Endothelial cell of umbilical vein (primary cell): ENCODE data around the gene KRT82. TPM values are rescaled to one million over a fixed set of nuclear protein-coding genes. Genes with fewer than 3 reads are reported as not detected.

Experiments
- BruUV-seq: library from RNA; stranded (reverse); fragments of 400-500 nt; replicated peaks from 2 replicates; lab custom pipeline; 2021; lab: Mats Ljungman, UMichigan
- CTCF ChIA-PET: fragments of 300-600, 350-600 bp; sonication (Branson Sonifier 250); formaldehyde crosslinking; loops from one replicate; lab custom pipeline; 2021; ENCODE audit warnings: antibody characterized with exemption, inconsistent platforms; lab: Charles Lee
- POLR2A ChIA-PET: fragments of 300-600, 350-600 bp; sonication (Branson Sonifier 250); formaldehyde crosslinking; loops from one replicate; lab custom pipeline; 2021; ENCODE audit warnings: antibody characterized with exemption, inconsistent platforms; lab: Charles Lee
- DNase-seq: peaks from one replicate; pipeline ENCODE4 v3.0.0-alpha.2; 2011; ENCODE audit warnings: low read depth, low spot score
- FAIRE-seq: peaks from 2 replicates; lab custom pipeline; 2011; peaks lifted over from hg19 to GRCh38; lab: Jason Lieb, UNC
- H2AFZ ChIP-seq: 2 replicates; pipeline ENCODE4 v1.6.0; 2012; ENCODE audit warnings: low read depth, low read length, control low read depth, inconsistent platforms
- H3K27ac ChIP-seq: 2 replicates; pipeline ENCODE4 v1.5.1; 2011; ENCODE audit warnings: low read depth, mild to moderate bottlenecking, control low read depth, low read length, moderate library complexity; ENCODE audit not compliant: insufficient read depth
- H3K27me3 ChIP-seq, 2 experiments: 2 replicates each; pipeline versions ENCODE4 v1.6.0 to v1.6.1; 2011; ENCODE audit warnings: low read length in 2 of 2, mixed read lengths in 1 of 2; ENCODE audit not compliant: control insufficient read depth in 2 of 2, insufficient read depth in 2 of 2
- H3K36me3 ChIP-seq, 2 experiments: 2 replicates in 1 of 2; 3 replicates in 1 of 2; pipeline ENCODE4 v1.5.1; 2011; ENCODE audit warnings: low read length in 2 of 2, mild to moderate bottlenecking in 1 of 2, moderate library complexity in 1 of 2; ENCODE audit not compliant: control insufficient read depth in 2 of 2, insufficient read depth in 2 of 2; ENCODE audit errors: extremely low read depth in 1 of 2
- H3K4me1 ChIP-seq: 3 replicates; pipeline ENCODE4 v1.5.1; 2011; ENCODE audit warnings: mild to moderate bottlenecking, low read length; ENCODE audit not compliant: control insufficient read depth, insufficient read depth; ENCODE audit errors: extremely low read depth
- H3K4me2 ChIP-seq: 2 replicates; pipeline ENCODE4 v1.6.1; 2011; ENCODE audit warnings: low read length, control low read depth, mixed read lengths; ENCODE audit not compliant: insufficient read depth
- H3K4me3 ChIP-seq, 3 experiments: fragments of 200-600 bp in 1 of 3; sonication (generic), shearing (Covaris generic) in 1 of 3; replicated peaks in 1 of 3; 2 replicates each; pipeline ENCODE4 v1.5.1; 2011 to 2016; ENCODE audit warnings: control low read depth in 3 of 3, low read length in 3 of 3, mild to moderate bottlenecking in 2 of 3, inconsistent platforms in 1 of 3, low read depth in 1 of 3, moderate library complexity in 1 of 3; ENCODE audit not compliant: insufficient read depth in 1 of 3
- H3K79me2 ChIP-seq: 2 replicates; pipeline ENCODE4 v1.6.0; 2012; ENCODE audit warnings: low read length, inconsistent platforms; ENCODE audit not compliant: control insufficient read depth, insufficient read depth
- H3K9ac ChIP-seq: replicated peaks from 2 replicates; pipeline ENCODE3; 2011; ENCODE audit warnings: low read length, control low read depth; ENCODE audit not compliant: insufficient read depth; ENCODE audit errors: extremely low read depth
- H3K9me1 ChIP-seq: replicated peaks from 3 replicates; pipeline ENCODE4 v1.6.0; 2011; ENCODE audit warnings: mild to moderate bottlenecking, low read length; ENCODE audit not compliant: control insufficient read depth, insufficient read depth; ENCODE audit errors: extremely low read depth
- H3K9me3 ChIP-seq: replicated peaks from 2 replicates; pipeline ENCODE4 v1.5.1; 2012; ENCODE audit warnings: low read length, inconsistent platforms; ENCODE audit not compliant: control insufficient read depth, insufficient read depth
- H4K20me1 ChIP-seq: replicated peaks from 2 replicates; pipeline ENCODE3; 2011; ENCODE audit warnings: mild to moderate bottlenecking, low read length; ENCODE audit not compliant: control insufficient read depth, insufficient read depth; ENCODE audit errors: extremely low read depth
- CTCF ChIP-seq, 2 donors: IDR thresholded peaks; 1 replicate in 1 of 2; 2 replicates in 1 of 2; pipeline ENCODE4 v1.5.1; 2011; ENCODE audit warnings: low read length in 2 of 2, mild to moderate bottlenecking in 2 of 2, moderate library complexity in 2 of 2, control low read depth in 1 of 2, inconsistent platforms in 1 of 2, low read depth in 1 of 2; ENCODE audit not compliant: insufficient read depth in 1 of 2; ENCODE audit errors: extremely low read depth in 1 of 2
- EZH2 ChIP-seq: IDR thresholded peaks from 2 replicates; pipeline ENCODE4 v1.6.1; 2012; ENCODE audit warnings: borderline replicate concordance, low read depth, mild to moderate bottlenecking, moderate library complexity, low read length, inconsistent platforms; ENCODE audit not compliant: severe bottlenecking
- FOS ChIP-seq: IDR thresholded peaks from 2 replicates; pipeline ENCODE4 v1.6.1; 2011; ENCODE audit warnings: mild to moderate bottlenecking, low read length, moderate library complexity, borderline replicate concordance; ENCODE audit not compliant: insufficient read depth
- GATA2 ChIP-seq: IDR thresholded peaks from 2 replicates; pipeline ENCODE4 v1.7.0; 2011; ENCODE audit warnings: low read depth, mild to moderate bottlenecking, moderate library complexity, mixed read lengths, low read length; ENCODE audit not compliant: insufficient read length, insufficient read depth
- JUN ChIP-seq: IDR thresholded peaks from 2 replicates; pipeline ENCODE4 v1.6.1; 2011; ENCODE audit warnings: borderline replicate concordance, low read depth; ENCODE audit not compliant: insufficient read length, insufficient read depth
- MYC ChIP-seq: IDR thresholded peaks from one replicate; pipeline ENCODE4 v1.6.1; 2011; ENCODE audit warnings: mild to moderate bottlenecking, low read depth, low read length
- POLR2A ChIP-seq: IDR thresholded peaks from 2 replicates; pipeline ENCODE4 v1.6.1; 2012; ENCODE audit warnings: low read depth, mild to moderate bottlenecking, control low read depth, low read length
- POLR2AphosphoS5 ChIP-seq: IDR thresholded peaks from 2 replicates; pipeline ENCODE4 v1.6.1; 2012; ENCODE audit warnings: low read depth, mild to moderate bottlenecking, control low read depth, low read length, moderate library complexity; ENCODE audit not compliant: insufficient read depth
- dilution Hi-C: fragments of 300-500 bp; cut with MboI; formaldehyde crosslinking; loops from one replicate; pipeline ENCODE4 v1.15.0; 2019; ENCODE audit warnings: low sequenced_read_pairs; ENCODE audit not compliant: extremely low pct_ligation_motif_present
- intact Hi-C: fragments of 100-400 bp; cut with micrococcal nuclease; formaldehyde crosslinking; loops from one replicate; pipeline ENCODE4 v1.10.0; 2022
- polyA plus RNA-seq, 4 experiments: library from polyadenylated mRNA; depleted of rRNA in 3 of 4; stranded (reverse) in 3 of 4; unstranded in 1 of 4; fragments of >200 nt; gene quantifications; 2 replicates each; pipeline versions ENCODE4 v1.2.1 to v1.2.3, GENCODE V29; 2011 to 2012; ENCODE audit warnings: missing spikeins in 1 of 4
- total RNA-seq: library from RNA; stranded (reverse); gene quantifications from 2 replicates; pipeline ENCODE4 v1.2.3, GENCODE V29; 2021
- TF ChIP-seq, protein P1 (sequence below): IDR thresholded peaks from 2 replicates; pipeline ENCODE4 v1.6.1; 2011; ENCODE audit not compliant: insufficient read depth, insufficient read length

The KRT82 gene
- total and polyA plus RNA-seq, 2 donors (not counting 3 experiments of a cell fraction or from before 2014, with no cell fraction given), result not detected

DNA sequence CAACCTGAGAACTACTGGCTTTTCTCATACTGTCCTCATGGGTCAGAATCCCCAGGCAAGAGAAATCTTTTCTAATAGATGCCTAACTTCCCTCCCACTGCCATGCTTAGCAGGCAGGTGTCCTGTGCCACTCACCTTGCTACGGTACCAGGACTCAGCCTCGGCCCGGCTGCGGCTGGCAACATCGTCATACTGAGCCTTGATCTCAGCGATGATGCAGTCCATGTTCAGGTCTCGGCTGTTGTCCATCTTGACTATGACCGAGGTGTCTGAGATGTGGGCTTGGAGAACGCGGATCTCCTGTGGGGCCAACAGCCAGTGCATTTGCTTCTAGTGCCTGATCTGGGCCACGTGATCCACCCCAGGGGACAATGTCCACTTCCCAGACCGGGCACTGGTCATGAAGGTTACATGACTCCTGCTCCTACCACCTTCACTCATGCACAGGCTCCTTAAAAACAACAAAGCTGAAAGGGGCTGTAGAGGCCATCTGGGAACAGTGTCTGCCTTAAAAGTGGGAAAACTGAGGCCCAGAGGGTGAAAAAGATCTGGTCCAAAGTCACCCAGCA is 42.9 kb downstream of the KRT82 start:
- ChIA-PET POLR2A (no interaction called here), CTCF (no interaction called here)
- TF ChIP-seq, protein P1, sequence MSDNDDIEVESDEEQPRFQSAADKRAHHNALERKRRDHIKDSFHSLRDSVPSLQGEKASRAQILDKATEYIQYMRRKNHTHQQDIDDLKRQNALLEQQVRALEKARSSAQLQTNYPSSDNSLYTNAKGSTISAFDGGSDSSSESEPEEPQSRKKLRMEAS, result no peak
- TF ChIP-seq EZH2, result no peak
- TF ChIP-seq GATA2, result no peak
- no peak for TF ChIP-seq JUN
- no peak for TF ChIP-seq POLR2A
- TF ChIP-seq FOS, result no peak
- no peak for TF ChIP-seq POLR2AphosphoS5
- TF ChIP-seq CTCF (IDR thresholded peaks at IDR 0.05; ENCODE audit: extremely low read depth in 1 of 2, insufficient read depth in 1 of 2, low read depth in 1 of 2, low read length in 2 of 2), result no peak
- TF ChIP-seq MYC, result no peak
- intact Hi-C loops, result no loop called here
- no peak overlapping the region for H3K4me2 ChIP-seq
- no peaks in the 10 kb centered on the region for H3K4me1 ChIP-seq
- no peak overlapping the region for H2AFZ ChIP-seq
- H3K9me3 ChIP-seq, result no peaks in the 10 kb centered on the region
- no TSS peak for BruUV-seq
- DNase-seq (no peak), FAIRE-seq (no peak)
- dilution Hi-C loops, result no loop called here
- no peaks in the 10 kb centered on the region for H3K79me2 ChIP-seq
- no peaks in the 10 kb centered on the region for H3K36me3 ChIP-seq
- no peak overlapping the region for H3K27ac ChIP-seq
- peaks cover 2 to 3% of the 10 kb centered on the region in 2 experiments for H3K27me3 ChIP-seq
- H3K9ac ChIP-seq, result no peak overlapping the region
- no peaks in the 10 kb centered on the region for H4K20me1 ChIP-seq
- H3K9me1 ChIP-seq, result no peaks in the 10 kb centered on the region
- H3K4me3 ChIP-seq, result no peak overlapping the region
